ENCODE data around the gene ADGRG1.

Gene ADGRG1

DNA sequence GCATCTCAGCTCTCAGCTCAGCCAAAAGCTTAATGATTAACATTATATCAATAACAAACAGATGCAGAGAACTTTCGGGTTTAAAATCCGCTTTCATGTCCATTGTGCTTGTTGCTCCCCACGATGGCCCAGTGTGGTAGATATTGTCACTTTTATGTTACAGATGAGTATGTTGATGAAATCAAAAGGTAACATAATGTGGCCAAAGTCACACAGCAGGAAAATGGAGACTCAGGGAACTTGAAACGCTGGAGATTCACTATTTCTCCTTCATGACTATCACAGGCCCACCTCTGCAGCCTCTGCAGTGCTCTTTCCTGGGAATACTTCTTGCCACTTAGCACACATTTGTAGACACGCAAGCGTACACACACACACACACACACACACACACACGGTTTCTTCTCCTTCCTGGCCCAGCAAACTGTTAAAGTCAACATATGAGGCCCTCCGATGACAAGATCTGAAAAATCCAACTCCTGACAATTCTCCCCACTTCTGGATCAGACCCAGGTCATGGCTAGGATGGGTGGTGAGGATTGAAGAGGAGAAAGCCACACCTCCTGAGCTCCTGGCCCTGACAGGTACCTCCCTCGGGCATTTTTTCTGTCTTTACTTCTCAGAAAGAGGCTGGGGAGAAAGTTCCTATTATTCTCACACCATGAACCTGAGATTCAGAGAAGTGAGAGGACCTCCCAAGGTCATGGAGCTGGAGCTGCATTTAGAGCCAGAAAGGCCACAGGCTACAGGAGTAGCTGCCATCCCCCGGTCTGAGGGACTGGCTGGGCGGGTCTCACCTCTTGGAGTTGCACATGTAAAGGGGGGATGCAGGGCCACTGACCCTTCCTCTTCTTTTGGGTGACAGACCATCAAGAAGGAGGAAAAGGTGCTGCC lies 75.8 kb downstream of the ADGRG1 start:
- no peak for DNase-seq (ENCODE audit: low read depth)
- no peak overlapping the region for H3K4me3 ChIP-seq (ENCODE audit: low read depth, low read length)
- TF ChIP-seq, protein P1, sequence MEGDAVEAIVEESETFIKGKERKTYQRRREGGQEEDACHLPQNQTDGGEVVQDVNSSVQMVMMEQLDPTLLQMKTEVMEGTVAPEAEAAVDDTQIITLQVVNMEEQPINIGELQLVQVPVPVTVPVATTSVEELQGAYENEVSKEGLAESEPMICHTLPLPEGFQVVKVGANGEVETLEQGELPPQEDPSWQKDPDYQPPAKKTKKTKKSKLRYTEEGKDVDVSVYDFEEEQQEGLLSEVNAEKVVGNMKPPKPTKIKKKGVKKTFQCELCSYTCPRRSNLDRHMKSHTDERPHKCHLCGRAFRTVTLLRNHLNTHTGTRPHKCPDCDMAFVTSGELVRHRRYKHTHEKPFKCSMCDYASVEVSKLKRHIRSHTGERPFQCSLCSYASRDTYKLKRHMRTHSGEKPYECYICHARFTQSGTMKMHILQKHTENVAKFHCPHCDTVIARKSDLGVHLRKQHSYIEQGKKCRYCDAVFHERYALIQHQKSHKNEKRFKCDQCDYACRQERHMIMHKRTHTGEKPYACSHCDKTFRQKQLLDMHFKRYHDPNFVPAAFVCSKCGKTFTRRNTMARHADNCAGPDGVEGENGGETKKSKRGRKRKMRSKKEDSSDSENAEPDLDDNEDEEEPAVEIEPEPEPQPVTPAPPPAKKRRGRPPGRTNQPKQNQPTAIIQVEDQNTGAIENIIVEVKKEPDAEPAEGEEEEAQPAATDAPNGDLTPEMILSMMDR (IDR thresholded peaks at IDR 0.05; ENCODE audit: control insufficient read depth, extremely low read depth, insufficient read depth): no peak

DNA sequence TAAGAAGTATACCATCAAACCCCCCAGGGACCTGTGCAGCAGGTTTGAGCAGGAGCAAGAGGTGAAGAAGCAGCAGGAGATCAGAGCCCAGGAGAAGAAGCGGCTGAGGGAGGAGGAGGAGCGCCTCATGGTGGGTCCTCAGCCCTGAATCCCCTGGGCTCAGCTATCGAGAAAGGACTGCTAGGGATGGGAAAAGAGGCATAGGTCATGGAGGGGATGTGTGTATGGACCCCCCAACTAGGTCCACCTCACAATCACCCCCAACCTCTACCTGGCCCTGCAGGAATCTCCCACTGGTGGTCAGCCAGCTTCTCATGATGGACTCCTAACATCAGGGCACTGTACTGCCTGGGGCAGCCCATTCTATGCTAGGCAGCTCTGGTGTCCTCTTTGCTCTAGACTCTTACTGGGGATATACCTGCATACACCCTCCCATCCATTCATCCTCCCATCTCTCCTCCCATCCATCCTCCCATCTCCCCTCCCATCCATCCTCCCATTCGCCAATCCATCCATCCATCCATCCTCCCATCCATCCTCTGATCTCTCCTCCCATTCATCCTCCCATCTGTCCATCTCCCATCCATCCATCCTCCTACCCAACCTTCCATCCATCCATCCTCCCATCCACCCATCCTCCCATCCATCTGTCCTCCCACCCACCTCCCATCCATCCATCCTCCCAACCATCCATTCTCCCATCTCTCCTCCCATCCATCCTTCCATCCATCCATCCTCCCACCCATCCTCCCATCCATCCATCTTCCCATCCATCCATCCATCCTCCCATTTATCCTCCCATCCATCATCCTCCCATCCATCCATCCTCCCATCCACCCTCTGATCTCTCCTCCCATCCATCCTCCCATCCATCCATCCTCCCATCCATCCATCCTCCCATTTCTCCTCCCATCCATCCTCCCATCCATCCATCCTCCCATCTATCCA lies 76.7 kb downstream of the ADGRG1 start:
- TF ChIP-seq, protein P1 (IDR thresholded peaks at IDR 0.05; ENCODE audit: control insufficient read depth, extremely low read depth, insufficient read depth): no peak
- no peak overlapping the region for H3K4me3 ChIP-seq (ENCODE audit: low read depth, low read length)
- no peak for DNase-seq (ENCODE audit: low read depth)

DNA sequence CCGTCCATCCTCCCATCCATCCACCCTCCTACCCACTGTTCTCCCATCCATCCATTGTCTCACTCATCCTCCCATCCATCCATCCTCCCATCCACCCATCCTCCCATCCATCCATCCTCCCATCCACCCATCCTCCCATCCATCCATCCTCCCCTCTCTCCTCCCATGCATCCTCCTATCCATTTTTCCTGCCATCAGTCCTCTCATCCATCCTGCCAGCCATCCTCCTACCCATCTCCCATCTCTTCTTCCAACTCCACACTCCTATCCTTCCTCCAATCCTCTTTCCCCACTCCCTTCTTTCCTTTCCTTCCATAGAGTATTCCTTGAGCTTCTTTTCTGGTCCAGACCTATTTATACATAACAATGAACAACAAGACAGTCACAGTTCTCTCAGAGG lies 78.3 kb downstream of the ADGRG1 start:
- TF ChIP-seq, protein P1 (IDR thresholded peaks at IDR 0.05; ENCODE audit: control insufficient read depth, extremely low read depth, insufficient read depth): no peak
- DNase-seq (ENCODE audit: low read depth): no peak
- H3K4me3 ChIP-seq (ENCODE audit: low read depth, low read length): no peak overlapping the region

DNA sequence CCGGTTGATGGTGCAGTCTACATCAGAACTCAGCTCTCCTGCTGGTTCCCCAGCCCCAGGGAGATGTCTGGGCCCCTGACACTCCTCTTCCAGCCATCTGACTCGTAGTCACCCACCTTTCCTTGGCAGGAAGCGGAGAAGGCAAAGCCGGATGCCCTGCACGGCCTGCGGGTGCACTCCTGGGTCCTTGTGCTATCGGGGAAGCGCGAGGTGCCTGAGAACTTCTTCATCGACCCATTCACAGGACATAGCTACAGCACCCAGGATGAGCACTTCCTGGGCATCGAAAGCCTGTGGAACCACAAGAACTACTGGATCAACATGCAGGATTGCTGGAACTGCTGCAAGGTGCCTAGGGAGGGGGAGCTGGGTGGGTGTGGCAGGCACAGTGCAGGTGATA lies 78.9 kb downstream of the ADGRG1 start:
- DNase-seq (ENCODE audit: low read depth): no peak
- H3K4me3 ChIP-seq (ENCODE audit: low read depth, low read length): no peak overlapping the region
- TF ChIP-seq, protein P1 (IDR thresholded peaks at IDR 0.05; ENCODE audit: control insufficient read depth, extremely low read depth, insufficient read depth): no peak

DNA sequence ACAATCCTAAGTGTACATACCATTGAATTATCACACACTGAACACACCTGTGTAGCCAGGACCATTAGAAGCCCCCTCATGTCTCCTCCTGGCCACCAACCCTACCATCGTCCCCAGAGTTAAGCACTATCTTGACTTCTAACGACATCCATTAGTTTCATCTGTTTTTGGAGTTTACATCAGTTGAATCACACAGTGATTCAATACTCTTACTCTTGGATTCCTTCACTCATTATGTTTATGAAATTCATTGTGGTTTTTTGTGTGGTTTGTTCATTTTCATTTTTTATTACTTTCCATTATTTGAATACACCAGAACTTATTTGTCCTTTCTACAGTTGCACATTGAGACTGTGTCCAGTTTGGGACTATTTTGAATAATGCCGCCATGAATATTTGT lies 79.7 kb downstream of the ADGRG1 start:
- TF ChIP-seq, protein P1 (IDR thresholded peaks at IDR 0.05; ENCODE audit: control insufficient read depth, extremely low read depth, insufficient read depth): no peak
- no peak overlapping the region for H3K4me3 ChIP-seq (ENCODE audit: low read depth, low read length)
- DNase-seq (ENCODE audit: low read depth): no peak

DNA sequence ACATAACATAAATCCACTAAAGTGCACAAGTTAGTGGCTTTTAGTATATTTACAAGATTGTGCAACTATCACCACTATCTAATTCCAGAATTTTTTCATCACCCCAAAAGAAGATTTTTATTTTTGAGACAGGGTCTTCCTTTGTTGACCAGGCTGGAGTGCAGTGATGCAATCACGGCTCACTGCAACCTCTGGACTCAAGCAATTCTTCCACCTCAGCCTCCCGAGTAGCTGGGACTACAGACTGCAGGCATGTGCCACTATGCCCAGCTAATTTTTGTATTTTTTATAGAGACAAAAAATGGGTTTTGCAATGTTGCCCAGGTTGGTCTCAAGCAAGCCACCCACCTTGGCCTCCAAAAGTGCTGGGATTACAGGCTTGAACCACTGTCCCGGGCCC lies 81.2 kb downstream of the ADGRG1 start:
- TF ChIP-seq, protein P1 (IDR thresholded peaks at IDR 0.05; ENCODE audit: control insufficient read depth, extremely low read depth, insufficient read depth): no peak
- DNase-seq (ENCODE audit: low read depth): no peak
- no peak overlapping the region for H3K4me3 ChIP-seq (ENCODE audit: low read depth, low read length)

All from LNCaP clone FGC (cell line).